HFF-Myc (cell line): ENCODE results near the gene BACH2.
"Not testable (repeated sequence)": the region's sequence is repeated elsewhere in the genome, so short reads cannot be mapped to it uniquely, and the experiment has no call there.

Experiments
- DNase-seq: peaks from one replicate; pipeline ENCODE4 v3.0.0-alpha.2; 2011; ENCODE audit warnings: low read depth; ENCODE audit errors: extremely low read depth
- H3K4me3 ChIP-seq: replicated peaks from 2 replicates; pipeline ENCODE4 v1.5.1; 2011; ENCODE audit warnings: low read depth, mild to moderate bottlenecking, control low read depth, low read length
- CTCF ChIP-seq: IDR thresholded peaks from 2 replicates; pipeline ENCODE4 v1.5.1; 2012; ENCODE audit warnings: mild to moderate bottlenecking, low read depth, low read length, control low read depth; ENCODE audit errors: missing control alignments

The BACH2 gene

GRCh38 chr6:89976694-89977020 is 320.0 kb downstream of the BACH2 start:
- TF ChIP-seq CTCF, result no peak

GRCh38 chr6:89975991-89976693 is 320.5 kb downstream of the BACH2 start:
- no peak for DNase-seq
- no peak overlapping the region for H3K4me3 ChIP-seq
- no peak for TF ChIP-seq CTCF

More at GRCh38 chr6:89976694-89977020, 320.0 kb downstream of the BACH2 start:
- H3K4me3 ChIP-seq, result no peak overlapping the region
- no peak for DNase-seq

- no peak for DNase-seq
- no peak overlapping the region for H3K4me3 ChIP-seq
- no peak for TF ChIP-seq CTCF
Observed at GRCh38 chr6:89975366-89975765, 321.3 kb downstream of the BACH2 start.

- H3K4me3 ChIP-seq, result no peak overlapping the region
- no peak for TF ChIP-seq CTCF
- DNase-seq, result no peak
Observed at GRCh38 chr6:89974834-89975233, 321.8 kb downstream of the BACH2 start.

- no peak overlapping the region for H3K4me3 ChIP-seq
- no peak for DNase-seq
- TF ChIP-seq CTCF, result no peak
Observed at GRCh38 chr6:89972025-89972381, 324.6 kb downstream of the BACH2 start.

GRCh38 chr6:89971338-89972024 is 325.2 kb downstream of the BACH2 start:
- DNase-seq, H3K4me3 ChIP-seq: not testable (repeated sequence)

GRCh38 chr6:89970609-89971337 is 325.9 kb downstream of the BACH2 start:
- peak; percentile 45 for DNase-seq

More at GRCh38 chr6:89970609-89971337, 325.9 kb downstream of the BACH2 start:
- TF ChIP-seq CTCF, result peak; percentile 58
- no peak overlapping the region for H3K4me3 ChIP-seq
